Measurements from ENCODE around the gene C12orf42. TPM values are rescaled to one million over a fixed set of nuclear protein-coding genes. Genes with fewer than 3 reads are reported as not detected.

C12orf42 gene
- polyA plus RNA-seq, 3 donors from 2014 or later, result 0.14 to 0.50 TPM; not detected in 1

DNA sequence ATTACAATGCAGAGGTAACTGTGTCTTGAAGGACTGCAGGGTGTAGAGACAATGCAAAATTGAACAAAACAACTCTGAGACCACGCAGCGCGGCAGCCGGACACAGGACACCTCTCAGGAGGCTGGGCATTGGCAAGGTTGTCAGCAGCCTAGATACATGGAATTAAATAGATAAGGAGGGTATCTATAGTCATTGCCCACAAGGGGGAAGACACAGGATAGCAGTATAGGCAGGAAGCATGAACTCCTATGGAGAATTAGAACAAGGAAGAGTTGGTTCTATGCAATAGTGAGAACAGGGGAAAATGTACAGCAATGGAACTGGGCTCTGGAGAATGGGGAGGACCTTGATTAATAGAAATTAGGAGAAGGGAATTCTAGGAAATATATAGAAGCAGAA is 164.1 kb downstream of the C12orf42 start:
- Mint-ChIP-seq H3K9me3 (peaks cover 0 to 9% (median under 1%) of the 10 kb centered on the region in 6 donors), H3K4me3 (no peak overlapping the region), H3K27me3 (ENCODE audit: low read depth in 3 of 3) (peaks cover 0 to 2% (median 1%) of the 10 kb centered on the region in 3 donors), H3K36me3 (no peaks in the 10 kb centered on the region), H3K27ac (no peak overlapping the region), H3K4me1 (no peaks in the 10 kb centered on the region)
- DNase-seq, result no peak

DNA sequence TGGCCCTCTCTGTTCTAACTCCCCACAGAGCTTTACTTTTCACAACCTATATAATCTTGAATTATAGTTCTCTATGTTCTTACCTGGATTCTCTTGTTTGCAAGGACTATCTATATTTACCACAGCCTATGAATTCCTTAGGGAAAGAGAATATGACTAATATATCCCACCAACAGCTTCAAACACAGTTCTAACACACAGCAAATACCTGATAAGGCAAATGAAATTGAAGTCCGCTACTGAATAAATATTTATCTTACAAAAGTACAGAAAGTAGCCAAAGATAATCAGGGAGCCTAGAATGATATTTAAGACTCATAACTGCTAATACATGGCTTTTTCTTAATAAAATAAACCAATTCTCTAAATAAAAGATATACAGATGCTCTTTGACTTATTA is 165.1 kb downstream of the C12orf42 start:
- no peak overlapping the region for H3K27ac Mint-ChIP-seq
- peaks cover 0 to 9% (median under 1%) of the 10 kb centered on the region in 6 donors for H3K9me3 Mint-ChIP-seq
- no peaks in the 10 kb centered on the region for H3K36me3 Mint-ChIP-seq
- no peaks in the 10 kb centered on the region for H3K4me1 Mint-ChIP-seq
- no peak for DNase-seq
- peaks cover 0 to 1% (median 0%) of the 10 kb centered on the region in 3 donors for H3K27me3 Mint-ChIP-seq (ENCODE audit: low read depth in 3 of 3)
- no peak overlapping the region for H3K4me3 Mint-ChIP-seq

DNA sequence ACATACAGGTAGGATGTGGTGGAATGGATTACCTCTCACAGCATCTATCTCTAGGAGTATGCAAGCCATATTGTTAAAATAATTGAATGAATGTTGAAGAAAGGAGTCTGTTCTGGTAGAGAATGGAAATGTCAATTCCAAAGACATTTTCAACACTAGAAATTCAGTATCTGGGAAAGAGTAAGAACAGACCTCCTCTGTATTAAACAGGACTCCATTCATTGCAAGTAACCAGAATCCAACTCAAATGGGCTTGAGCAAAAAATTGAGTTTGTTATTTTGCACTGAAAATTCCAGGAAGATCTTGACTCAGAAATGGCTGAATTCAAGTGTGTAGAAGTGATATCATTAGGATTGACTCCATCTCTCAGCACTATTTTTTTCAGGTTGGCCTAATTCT is 168.1 kb downstream of the C12orf42 start:
- H3K4me3 Mint-ChIP-seq, result no peak overlapping the region
- H3K27ac Mint-ChIP-seq, result no peak overlapping the region
- no peaks in the 10 kb centered on the region for H3K4me1 Mint-ChIP-seq
- peaks cover 0 to 9% (median under 1%) of the 10 kb centered on the region in 6 donors for H3K9me3 Mint-ChIP-seq
- DNase-seq, result no peak
- no peaks in the 10 kb centered on the region for H3K36me3 Mint-ChIP-seq
- H3K27me3 Mint-ChIP-seq (ENCODE audit: low read depth in 3 of 3), result peaks cover 0 to 1% (median 0%) of the 10 kb centered on the region in 3 donors

DNA sequence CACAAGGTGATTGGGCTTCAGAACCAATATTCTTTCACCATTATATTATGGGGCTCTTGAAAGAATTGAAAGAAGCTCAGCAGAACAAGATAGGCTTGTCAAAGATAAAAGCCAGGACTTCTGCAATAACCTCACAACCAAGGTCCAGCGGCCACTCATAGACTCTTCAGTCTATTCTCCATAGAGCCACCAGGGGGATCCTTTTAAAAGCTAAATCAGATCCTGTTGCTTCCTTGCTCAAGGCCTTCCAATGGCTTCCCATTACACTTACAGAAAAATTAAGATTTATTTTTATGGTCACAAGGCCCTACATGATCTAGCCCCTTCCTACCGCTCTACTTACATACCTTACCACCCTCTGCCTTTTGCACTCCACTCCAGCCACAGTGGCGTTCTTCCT is 169.6 kb downstream of the C12orf42 start:
- no peak for DNase-seq
- no peaks in the 10 kb centered on the region for H3K4me1 Mint-ChIP-seq
- no peak overlapping the region for H3K4me3 Mint-ChIP-seq
- H3K27ac Mint-ChIP-seq, result no peak overlapping the region
- H3K36me3 Mint-ChIP-seq, result no peaks in the 10 kb centered on the region
- H3K9me3 Mint-ChIP-seq, result peaks cover 0 to 9% (median under 1%) of the 10 kb centered on the region in 6 donors
- H3K27me3 Mint-ChIP-seq (ENCODE audit: low read depth in 3 of 3), result peaks cover 0 to 1% (median 0%) of the 10 kb centered on the region in 3 donors

DNA sequence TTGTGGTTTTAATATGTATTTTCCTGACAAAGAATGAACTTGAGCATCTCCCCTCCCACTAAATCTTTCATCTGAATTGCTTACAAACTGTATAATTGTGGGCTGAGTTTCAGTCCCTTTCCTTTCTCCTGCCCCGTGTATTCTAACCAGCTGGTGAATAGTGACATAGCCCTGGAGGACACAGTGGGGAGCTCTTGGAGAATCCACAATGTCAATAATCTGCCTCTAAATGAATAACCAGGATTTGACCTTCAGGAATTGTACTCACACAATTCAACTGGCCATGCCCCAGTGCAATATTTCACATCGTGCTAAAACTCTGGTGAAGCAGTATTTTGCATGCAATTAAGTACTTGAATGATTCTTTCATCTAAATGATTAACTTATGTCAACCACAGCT is 177.2 kb downstream of the C12orf42 start:
- Mint-ChIP-seq H3K9me3 (peaks cover 3 to 11% (median 5%) of the 10 kb centered on the region in 6 donors), H3K36me3 (no peaks in the 10 kb centered on the region), H3K27ac (no peak overlapping the region), H3K4me1 (no peaks in the 10 kb centered on the region), H3K4me3 (no peak overlapping the region), H3K27me3 (ENCODE audit: low read depth in 3 of 3) (peaks cover 0 to 1% (median 0%) of the 10 kb centered on the region in 3 donors)
- no peak for DNase-seq

DNA sequence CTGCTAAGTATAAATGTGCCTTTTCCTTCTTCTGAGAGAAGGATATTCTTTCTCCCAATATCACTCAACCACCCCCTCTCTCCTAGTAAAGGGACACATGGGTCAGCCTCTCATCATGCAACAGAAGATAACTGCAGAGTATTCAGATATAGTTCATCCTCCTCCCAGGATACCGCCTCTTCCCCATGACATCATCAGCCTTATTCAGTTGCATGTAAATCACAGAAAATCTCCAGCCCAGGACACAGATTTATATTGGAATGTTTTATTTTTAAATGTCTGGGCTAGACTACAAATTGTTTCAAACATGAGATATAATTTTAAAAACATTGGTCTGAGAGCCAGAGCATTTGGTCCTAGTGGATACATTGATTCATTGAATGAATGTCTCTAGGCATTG is 178.5 kb downstream of the C12orf42 start:
- Mint-ChIP-seq H3K27ac (no peak overlapping the region), H3K9me3 (peaks cover 3 to 11% (median 5%) of the 10 kb centered on the region in 6 donors), H3K4me3 (no peak overlapping the region), H3K36me3 (no peaks in the 10 kb centered on the region), H3K27me3 (ENCODE audit: low read depth in 3 of 3) (peaks cover 0 to 1% (median 0%) of the 10 kb centered on the region in 3 donors), H3K4me1 (no peaks in the 10 kb centered on the region)
- DNase-seq, result no peak

DNA sequence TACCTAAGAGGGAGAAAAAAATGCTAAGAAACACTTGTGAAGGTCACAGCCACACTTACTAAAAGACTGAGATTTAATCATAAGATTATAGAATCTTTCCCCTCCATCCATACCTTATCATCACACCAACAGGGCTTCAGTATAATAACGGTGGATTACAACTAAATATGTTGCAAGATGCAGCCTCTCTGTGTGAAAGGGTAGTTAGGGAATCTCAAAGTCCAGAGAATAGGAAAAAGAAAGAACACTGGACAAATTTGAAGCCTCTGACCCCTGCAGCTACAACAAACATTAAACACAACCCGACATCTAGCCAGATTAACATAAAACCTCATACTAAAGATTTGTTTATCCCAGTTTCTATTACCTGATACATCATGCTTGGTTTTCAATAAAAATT is 181.0 kb downstream of the C12orf42 start:
- Mint-ChIP-seq H3K4me1 (no peaks in the 10 kb centered on the region), H3K27me3 (ENCODE audit: low read depth in 3 of 3) (peaks cover 0 to 1% (median 0%) of the 10 kb centered on the region in 3 donors), H3K27ac (no peak overlapping the region), H3K36me3 (no peaks in the 10 kb centered on the region), H3K9me3 (peaks cover 3 to 11% (median 5%) of the 10 kb centered on the region in 6 donors), H3K4me3 (no peak overlapping the region)
- DNase-seq, result no peak

DNA sequence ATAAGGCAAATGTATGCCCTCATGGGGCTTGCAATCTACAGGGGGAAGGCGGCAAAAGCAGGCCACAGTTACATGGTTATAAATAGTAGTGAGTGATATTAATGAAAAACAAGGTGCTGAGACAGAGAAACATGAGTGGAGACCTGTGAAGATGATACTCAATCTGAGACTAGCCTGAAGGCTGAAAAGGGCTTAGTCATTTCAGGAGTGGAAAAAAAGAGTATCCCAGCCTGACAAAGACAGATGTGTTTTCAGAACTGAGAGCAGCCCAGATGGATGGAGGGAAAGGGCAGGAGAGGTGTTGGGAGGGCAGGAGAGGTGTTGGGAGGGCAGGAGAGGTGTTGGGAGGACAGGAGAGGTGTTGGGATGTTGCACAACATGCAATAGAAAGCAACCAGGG is 181.9 kb downstream of the C12orf42 start:
- Mint-ChIP-seq H3K27me3 (ENCODE audit: low read depth in 3 of 3) (peaks cover 0 to 1% (median 0%) of the 10 kb centered on the region in 3 donors), H3K36me3 (no peaks in the 10 kb centered on the region), H3K27ac (no peak overlapping the region), H3K9me3 (peaks cover 3 to 11% (median 5%) of the 10 kb centered on the region in 6 donors), H3K4me1 (no peaks in the 10 kb centered on the region), H3K4me3 (no peak overlapping the region)
- DNase-seq, result no peak

DNA sequence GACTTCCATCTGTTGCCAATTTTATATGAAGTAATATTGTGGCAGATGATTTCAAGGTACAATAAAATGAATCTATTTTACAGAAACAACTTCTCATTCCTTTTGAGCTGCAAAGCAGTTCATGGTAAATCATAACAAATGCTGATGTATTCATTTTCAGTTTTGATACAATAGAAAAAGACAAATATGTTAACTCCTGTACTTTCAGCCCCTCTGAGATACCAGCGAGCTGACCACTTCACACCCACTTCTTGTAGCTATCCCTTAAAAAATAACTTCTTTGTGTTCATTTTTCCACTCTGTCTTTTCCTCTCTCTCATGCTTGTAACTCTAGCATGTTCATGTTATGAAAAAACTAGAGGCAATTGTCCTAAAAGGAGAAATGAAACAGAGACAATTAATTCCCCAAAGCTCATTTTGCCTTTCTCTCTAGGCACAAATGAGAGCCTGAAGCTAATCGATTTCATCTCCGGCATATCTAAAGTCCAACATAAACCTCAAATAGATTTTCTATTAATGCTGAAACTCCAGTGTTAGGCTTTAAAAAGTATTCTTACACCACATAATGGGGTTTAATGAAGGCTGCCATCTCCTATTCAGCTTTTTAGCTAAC is 182.9 kb downstream of the C12orf42 start:
- no peak for DNase-seq
- H3K27ac Mint-ChIP-seq, result no peak overlapping the region
- H3K4me3 Mint-ChIP-seq, result no peak overlapping the region
- no peaks in the 10 kb centered on the region for H3K36me3 Mint-ChIP-seq
- no peaks in the 10 kb centered on the region for H3K4me1 Mint-ChIP-seq
- peaks cover 0 to 1% (median 0%) of the 10 kb centered on the region in 3 donors for H3K27me3 Mint-ChIP-seq (ENCODE audit: low read depth in 3 of 3)
- H3K9me3 Mint-ChIP-seq, result peaks cover 3 to 15% (median 5%) of the 10 kb centered on the region in 6 donors

DNA sequence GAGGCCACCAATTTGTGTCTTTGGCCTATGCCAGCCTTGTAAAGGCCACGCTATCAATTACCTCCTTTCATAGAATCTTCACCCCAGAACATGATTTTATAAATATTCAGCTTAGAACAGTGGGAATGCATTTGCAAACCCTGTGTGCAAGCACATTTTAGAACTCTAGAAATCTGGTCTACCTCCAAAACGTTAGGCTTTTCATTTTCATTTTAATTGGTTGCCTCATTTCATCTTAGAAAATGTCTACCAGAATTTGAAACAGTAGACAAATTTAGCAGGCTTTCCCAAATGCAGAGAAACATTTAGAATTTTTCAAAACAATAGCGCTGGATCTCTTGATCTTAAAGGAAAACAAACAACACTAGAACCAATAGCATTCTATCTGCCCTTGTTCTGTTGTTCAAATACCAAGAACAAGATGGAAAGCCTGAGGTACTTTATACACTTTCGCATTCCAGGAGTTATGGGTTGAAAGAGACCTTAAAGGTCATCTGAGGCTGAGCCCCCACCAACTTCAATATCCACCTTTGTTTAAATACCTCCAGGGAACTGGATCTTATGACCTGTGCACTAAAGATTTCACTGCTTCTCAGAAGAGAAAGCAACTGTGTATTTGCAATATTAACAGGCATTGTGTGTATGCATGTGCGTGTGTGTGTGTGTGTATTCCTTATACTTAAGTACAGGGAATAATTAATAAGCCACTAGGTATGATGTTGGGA is 185.1 kb downstream of the C12orf42 start:
- H3K4me1 Mint-ChIP-seq, result no peaks in the 10 kb centered on the region

DNA sequence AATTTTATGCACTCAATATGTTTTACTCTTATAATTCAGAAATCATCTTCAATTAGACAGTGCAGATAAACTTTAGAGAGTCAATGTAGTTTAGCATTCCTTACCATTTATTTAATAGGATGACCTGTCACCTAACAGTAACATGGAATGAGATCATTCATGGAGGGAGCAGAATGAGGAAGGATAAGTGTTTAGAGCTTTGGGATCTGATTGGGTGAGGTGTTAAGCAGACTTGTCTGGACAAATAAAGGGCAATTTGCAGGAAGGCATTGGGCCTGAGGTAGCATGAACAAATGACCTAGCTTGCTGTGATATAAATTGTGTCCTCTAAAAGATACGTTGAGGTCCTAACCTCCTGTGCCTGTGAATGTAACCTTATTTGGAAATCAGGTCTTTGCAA is 187.4 kb downstream of the C12orf42 start:
- DNase-seq, result no peak
- Mint-ChIP-seq H3K4me1 (no peaks in the 10 kb centered on the region), H3K36me3 (no peaks in the 10 kb centered on the region), H3K9me3 (peaks cover 0 to 7% (median 0%) of the 10 kb centered on the region in 6 donors), H3K27me3 (ENCODE audit: low read depth in 3 of 3) (peaks cover 0 to 2% (median 0%) of the 10 kb centered on the region in 3 donors), H3K27ac (no peak overlapping the region), H3K4me3 (no peak overlapping the region)

More for the DNA sequence above, 185.1 kb downstream of the C12orf42 start:
- Mint-ChIP-seq H3K27me3 (ENCODE audit: low read depth in 3 of 3) (no peaks in the 10 kb centered on the region), H3K36me3 (no peaks in the 10 kb centered on the region), H3K27ac (no peak overlapping the region), H3K4me3 (no peak overlapping the region), H3K9me3 (peaks cover 0 to 7% (median 5%) of the 10 kb centered on the region in 6 donors)
- no peak for DNase-seq

DNA sequence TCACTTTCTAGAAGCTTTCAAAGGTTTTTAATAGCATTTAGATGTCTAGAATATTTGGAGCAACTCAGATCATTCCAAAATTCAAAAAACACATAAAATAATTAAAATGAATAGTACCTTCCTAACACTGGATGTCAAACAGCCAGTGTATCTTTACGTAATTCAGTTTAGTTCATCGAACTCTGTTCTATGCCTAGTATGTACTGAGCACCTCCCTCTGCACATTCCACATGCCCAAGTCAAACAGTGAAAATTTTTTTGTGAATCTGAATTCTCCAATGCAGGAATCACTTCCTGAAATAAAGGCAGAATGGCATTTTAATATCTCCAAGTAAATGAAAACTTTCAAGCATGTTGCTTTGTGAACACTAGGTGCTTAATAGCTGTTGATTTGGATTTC is 192.3 kb downstream of the C12orf42 start:
- H3K27me3 Mint-ChIP-seq (ENCODE audit: low read depth in 3 of 3), result peaks cover 1 to 7% (median 2%) of the 10 kb centered on the region in 3 donors
- H3K9me3 Mint-ChIP-seq, result peaks cover 0 to 8% (median 1%) of the 10 kb centered on the region in 6 donors
- no peak overlapping the region for H3K4me3 Mint-ChIP-seq
- H3K36me3 Mint-ChIP-seq, result peaks cover 0 to 3% (median 0%) of the 10 kb centered on the region in 3 donors
- H3K27ac Mint-ChIP-seq, result no peak overlapping the region
- H3K4me1 Mint-ChIP-seq, result no peaks in the 10 kb centered on the region
- no peak for DNase-seq

DNA sequence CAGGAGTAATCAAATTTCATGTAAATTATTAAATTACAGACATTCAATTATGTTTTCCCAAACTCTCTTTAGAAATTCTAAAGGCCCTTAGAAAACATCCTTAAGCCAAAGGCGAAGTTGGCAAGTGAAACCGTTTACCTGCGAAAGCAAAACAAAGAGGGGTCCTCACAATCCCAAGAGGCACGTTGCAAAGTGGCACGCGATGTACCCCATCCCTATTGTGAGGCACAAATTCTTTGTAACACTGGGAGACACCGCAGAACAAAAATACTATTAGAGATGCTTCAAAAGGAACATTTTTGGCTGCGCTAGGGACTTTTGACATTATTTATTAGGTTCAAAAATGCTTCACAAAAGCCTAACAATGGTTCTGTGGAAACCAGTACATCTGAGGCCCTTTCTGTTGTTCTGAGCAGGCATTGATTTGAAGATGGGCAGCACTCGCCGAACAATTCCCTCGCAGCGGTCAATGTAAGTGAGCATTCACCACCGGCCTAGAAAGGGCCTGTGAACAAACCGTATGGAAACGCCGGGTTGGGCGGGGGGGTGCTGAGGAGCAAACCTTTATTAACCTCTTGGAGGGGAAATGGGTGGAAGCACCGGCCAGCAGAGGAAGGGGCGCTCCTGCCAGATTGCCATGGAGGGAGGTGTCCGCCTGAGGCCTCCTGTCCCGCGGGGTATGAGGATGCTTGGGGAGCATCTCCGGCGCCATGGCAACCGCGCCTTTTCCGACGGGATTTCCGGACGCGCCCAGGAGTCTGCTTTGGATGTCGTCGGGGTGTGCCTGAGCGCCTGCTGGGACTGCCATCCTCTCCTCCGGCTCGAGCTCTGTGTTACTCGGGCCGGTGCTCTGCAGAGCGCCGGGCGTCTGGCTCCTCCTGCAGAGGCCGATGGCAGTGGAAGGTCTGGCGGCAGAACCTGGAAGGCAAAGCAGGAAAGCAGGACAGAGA is 193.9 kb downstream of the C12orf42 start:
- Mint-ChIP-seq H3K4me3 (no peak overlapping the region), H3K36me3 (peaks cover 0 to 3% (median 0%) of the 10 kb centered on the region in 3 donors), H3K27me3 (ENCODE audit: low read depth in 3 of 3) (peaks cover 1 to 7% (median 2%) of the 10 kb centered on the region in 3 donors), H3K9me3 (peaks cover 0 to 5% (median 1%) of the 10 kb centered on the region in 6 donors), H3K4me1 (no peaks in the 10 kb centered on the region), H3K27ac (no peak overlapping the region)
- no peak for DNase-seq
